Tibial nerve (tissue), 4 donors: ENCODE data around the gene AFAP1L1. TPM values are rescaled to one million over a fixed set of nuclear protein-coding genes. Genes with fewer than 3 reads are reported as not detected.

Experiments
- DNase-seq, 2 donors: peaks; one replicate each; pipeline ENCODE4 v3.0.0-alpha.2; 2019; ENCODE audit warnings: low spot score in 2 of 2
- H3K27ac ChIP-seq, 4 donors: fragments of 200-600 bp; sonication (generic) in 3 of 4; one replicate each; pipeline ENCODE4 v1.5.1; 2017 to 2019; ENCODE audit warnings: mild to moderate bottlenecking in 1 of 4
- H3K27me3 ChIP-seq, 2 donors: fragments of 200-600 bp; sonication (generic) in 1 of 2; one replicate each; pipeline versions ENCODE4 v1.5.1 to v1.6.0; 2017 to 2019
- H3K36me3 ChIP-seq, 3 donors: fragments of 200-600 bp; sonication (generic); one replicate each; pipeline ENCODE4 v1.5.1; 2018 to 2019
- H3K4me1 ChIP-seq, 4 donors: fragments of 200-600 bp; sonication (generic) in 3 of 4; one replicate each; pipeline ENCODE4 v1.5.1; 2017 to 2019
- H3K4me3 ChIP-seq, 4 donors: fragments of 200-600 bp; sonication (generic) in 3 of 4; one replicate each; pipeline ENCODE4 v1.5.1; 2017 to 2019; ENCODE audit warnings: mild to moderate bottlenecking in 1 of 4, moderate library complexity in 1 of 4
- H3K9me3 ChIP-seq, 4 donors: fragments of 200-600 bp; sonication (generic) in 3 of 4; one replicate each; pipeline ENCODE4 v1.5.1; 2017 to 2019
- EP300 ChIP-seq, 2 donors: sonication (generic); formaldehyde crosslinking; IDR thresholded peaks; one replicate each; pipeline ENCODE4 v1.6.1; 2017; ENCODE audit warnings: antibody characterized with exemption in 2 of 2, mild to moderate bottlenecking in 1 of 2
- POLR2A ChIP-seq, 2 donors: fragments of 450-650 bp; IDR thresholded peaks; one replicate each; pipeline ENCODE4 v1.6.1; 2017; ENCODE audit warnings: antibody characterized with exemption in 2 of 2, mild to moderate bottlenecking in 2 of 2, moderate library complexity in 2 of 2
- WGBS, 2 donors: methylation state at CpG; one replicate each; pipeline ENCODE4 v1.1.5; 2018; 5-methylcytosine and 5-hydroxymethylcytosine counted together
- total RNA-seq, 4 donors: library from RNA; depleted of rRNA; stranded (reverse); fragments of >200 nt; gene quantifications; one replicate each; pipeline ENCODE4 v1.1.0, GENCODE V29; 2016
- TF ChIP-seq, protein P1 (sequence below), 5 experiments: fragments of 200-600 bp in 3 of 5; fragments of 450-650 bp in 2 of 5; sonication (generic) in 3 of 5; IDR thresholded peaks; one replicate each; pipeline ENCODE4 v1.5.1; 2016 to 2019; ENCODE audit warnings: antibody characterized with exemption in 5 of 5, mild to moderate bottlenecking in 3 of 5, moderate library complexity in 2 of 5

Gene AFAP1L1
- total RNA-seq, 4 donors from 2014 or later: 40.8 to 93.5 (median 91.6) TPM

DNA sequence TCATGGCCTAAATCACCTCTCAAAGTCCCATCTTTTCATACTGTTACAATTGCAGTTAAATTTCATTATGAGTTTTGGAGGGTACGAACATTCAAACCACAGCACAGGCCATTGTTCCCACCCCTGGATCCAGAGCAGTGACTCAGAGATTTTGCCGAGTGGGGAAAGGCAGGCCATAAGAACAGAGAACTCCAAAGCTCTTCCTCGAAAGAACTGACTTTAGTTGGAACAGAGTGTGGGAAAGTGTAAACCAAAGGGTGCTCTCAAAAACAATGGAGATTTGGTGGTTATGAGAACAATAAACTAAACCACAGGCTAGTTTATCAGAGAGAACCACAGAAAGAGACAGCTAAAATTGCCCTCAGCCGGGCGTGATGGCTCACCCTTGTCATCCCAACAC lies 54.2 kb downstream of the AFAP1L1 start:
- no peak for DNase-seq
- 86 to 88% methylated on average over 5 of the region's 5 CpGs for WGBS, 2 donors
- no peak overlapping the region for H3K27ac ChIP-seq
- peaks cover 0 to 74% (median 0%) of the 10 kb centered on the region in 3 donors for H3K36me3 ChIP-seq
- no peak overlapping the region for H3K4me3 ChIP-seq
- TF ChIP-seq EP300 (IDR thresholded peaks at IDR 0.05): no peak
- no peaks in the 10 kb centered on the region for H3K27me3 ChIP-seq
- no peaks in the 10 kb centered on the region for H3K9me3 ChIP-seq
- H3K4me1 ChIP-seq: peaks cover 0 to 9% (median 5%) of the 10 kb centered on the region in 4 donors

DNA sequence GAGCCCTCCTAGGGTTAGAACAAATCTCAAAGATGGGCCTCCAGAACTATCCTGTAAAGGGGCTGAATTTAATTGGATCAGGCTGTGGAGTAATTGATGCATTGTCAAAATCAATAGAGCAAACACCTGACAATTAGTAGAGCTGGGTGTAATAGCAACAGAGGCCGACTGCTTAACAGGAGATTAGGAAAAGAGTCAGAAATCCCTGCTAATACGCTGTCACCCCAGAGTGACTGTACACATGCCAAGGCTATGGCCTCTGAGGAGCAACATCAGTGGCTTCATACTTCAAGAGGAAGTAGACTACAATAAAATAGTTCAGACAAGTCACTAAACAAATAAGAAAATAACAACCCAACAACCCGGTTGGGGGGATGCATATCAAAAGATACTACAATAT lies 55.0 kb downstream of the AFAP1L1 start:
- Histone ChIP-seq H3K4me3 (no peak overlapping the region), H3K9me3 (no peaks in the 10 kb centered on the region), H3K27me3 (no peaks in the 10 kb centered on the region), H3K36me3 (peaks cover 0 to 73% (median 0%) of the 10 kb centered on the region in 3 donors), H3K4me1 (peaks cover 0 to 4% (median 0%) of the 10 kb centered on the region in 4 donors), H3K27ac (no peak overlapping the region)
- TF ChIP-seq EP300 (IDR thresholded peaks at IDR 0.05): no peak
- TF ChIP-seq POLR2A (IDR thresholded peaks at IDR 0.05): no peak
- TF ChIP-seq, protein P1, sequence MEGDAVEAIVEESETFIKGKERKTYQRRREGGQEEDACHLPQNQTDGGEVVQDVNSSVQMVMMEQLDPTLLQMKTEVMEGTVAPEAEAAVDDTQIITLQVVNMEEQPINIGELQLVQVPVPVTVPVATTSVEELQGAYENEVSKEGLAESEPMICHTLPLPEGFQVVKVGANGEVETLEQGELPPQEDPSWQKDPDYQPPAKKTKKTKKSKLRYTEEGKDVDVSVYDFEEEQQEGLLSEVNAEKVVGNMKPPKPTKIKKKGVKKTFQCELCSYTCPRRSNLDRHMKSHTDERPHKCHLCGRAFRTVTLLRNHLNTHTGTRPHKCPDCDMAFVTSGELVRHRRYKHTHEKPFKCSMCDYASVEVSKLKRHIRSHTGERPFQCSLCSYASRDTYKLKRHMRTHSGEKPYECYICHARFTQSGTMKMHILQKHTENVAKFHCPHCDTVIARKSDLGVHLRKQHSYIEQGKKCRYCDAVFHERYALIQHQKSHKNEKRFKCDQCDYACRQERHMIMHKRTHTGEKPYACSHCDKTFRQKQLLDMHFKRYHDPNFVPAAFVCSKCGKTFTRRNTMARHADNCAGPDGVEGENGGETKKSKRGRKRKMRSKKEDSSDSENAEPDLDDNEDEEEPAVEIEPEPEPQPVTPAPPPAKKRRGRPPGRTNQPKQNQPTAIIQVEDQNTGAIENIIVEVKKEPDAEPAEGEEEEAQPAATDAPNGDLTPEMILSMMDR (IDR thresholded peaks at IDR 0.05): no peak
- DNase-seq: no peak
- WGBS, 2 donors: 80% methylated on average over 3 of the region's 3 CpGs

DNA sequence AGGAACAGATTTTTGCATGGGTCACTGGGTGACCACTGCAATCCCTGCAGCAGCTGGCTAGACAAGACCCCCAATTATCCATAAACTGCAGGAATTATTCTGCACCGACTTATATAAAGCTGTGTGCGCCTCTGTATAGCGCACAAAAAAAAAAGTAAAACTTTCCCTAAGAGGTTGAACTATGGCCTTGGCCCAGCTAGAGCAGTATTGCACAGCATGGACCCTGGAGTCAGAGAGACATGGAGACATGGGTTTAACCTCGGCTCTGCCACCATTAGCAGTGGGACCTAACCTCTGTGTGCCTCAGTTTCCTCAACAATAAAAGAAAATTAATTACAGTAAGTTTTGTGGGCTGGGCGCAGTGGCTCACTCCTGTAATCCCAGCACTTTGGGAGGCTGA lies 56.5 kb downstream of the AFAP1L1 start:
- Histone ChIP-seq H3K36me3 (peaks cover 0 to 79% (median 0%) of the 10 kb centered on the region in 3 donors), H3K9me3 (no peaks in the 10 kb centered on the region), H3K27ac (no peak overlapping the region), H3K4me1 (no peaks in the 10 kb centered on the region), H3K4me3 (no peak overlapping the region), H3K27me3 (no peaks in the 10 kb centered on the region)
- TF ChIP-seq, protein P1 (IDR thresholded peaks at IDR 0.05): no peak
- TF ChIP-seq POLR2A (IDR thresholded peaks at IDR 0.05) (no peak), EP300 (IDR thresholded peaks at IDR 0.05) (no peak)
- no peak for DNase-seq
- WGBS, 2 donors: 89 to 92% methylated on average over 5 of the region's 5 CpGs

DNA sequence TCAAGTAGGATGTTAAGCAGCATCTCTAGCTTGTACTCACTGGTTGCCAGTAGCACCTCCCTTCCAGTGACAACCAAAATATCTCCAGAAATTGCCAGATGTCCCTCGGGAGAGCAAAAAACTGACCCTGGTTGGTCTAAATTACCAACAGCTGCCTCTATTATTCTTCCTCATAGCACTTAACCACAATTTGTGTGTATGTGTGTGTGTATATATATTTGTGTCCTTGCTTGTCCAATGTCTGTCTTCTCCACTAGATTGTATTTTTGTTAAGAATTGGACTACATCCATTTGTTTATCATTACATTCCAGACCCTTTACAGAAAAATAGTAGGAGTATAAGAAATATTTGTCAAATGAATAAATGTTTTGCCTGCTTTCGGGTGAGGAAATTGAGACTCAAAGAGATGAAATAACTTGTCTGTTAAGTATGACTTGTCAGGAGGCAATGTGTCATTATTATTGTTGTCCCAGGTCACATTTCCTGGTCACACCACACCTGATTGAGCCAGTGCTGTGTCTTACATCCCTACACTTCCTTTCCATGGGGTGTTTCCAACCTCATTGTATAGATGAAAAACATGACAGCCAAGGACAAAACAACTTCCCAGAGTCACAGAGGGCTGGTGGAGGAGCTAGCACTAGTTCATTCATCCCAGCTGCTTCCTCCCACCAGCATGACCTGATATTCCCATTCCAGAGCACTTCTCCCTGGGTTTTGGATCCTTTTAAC lies 62.2 kb downstream of the AFAP1L1 start:
- Histone ChIP-seq H3K27me3 (no peaks in the 10 kb centered on the region), H3K36me3 (peaks cover 0 to 96% (median 0%) of the 10 kb centered on the region in 3 donors), H3K9me3 (no peaks in the 10 kb centered on the region), H3K27ac (no peak overlapping the region), H3K4me1 (no peaks in the 10 kb centered on the region), H3K4me3 (no peak overlapping the region)
- WGBS, 2 donors: 79 to 81% methylated on average over 2 of the region's 2 CpGs
- DNase-seq: no peak
- TF ChIP-seq, protein P1 (IDR thresholded peaks at IDR 0.05): no peak
- no peak for TF ChIP-seq POLR2A (IDR thresholded peaks at IDR 0.05)
- TF ChIP-seq EP300 (IDR thresholded peaks at IDR 0.05): no peak

DNA sequence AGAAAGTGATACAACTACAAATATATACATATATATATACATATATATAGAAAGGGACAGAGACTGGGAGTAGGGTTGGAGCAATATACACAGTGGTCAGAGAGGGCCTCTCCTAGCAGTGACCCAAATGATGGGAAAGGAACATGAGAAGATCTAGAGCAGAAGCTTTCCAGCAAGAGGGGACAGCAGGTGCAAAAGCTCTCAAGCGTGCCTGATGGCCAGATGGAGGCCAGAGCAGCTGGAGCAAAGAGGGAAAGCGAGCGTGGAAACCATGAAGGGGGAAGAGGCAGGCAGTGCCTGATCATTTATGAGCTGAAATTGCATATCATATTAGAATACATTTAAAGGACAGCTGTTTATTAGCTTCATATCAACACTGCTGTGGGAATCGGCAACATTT lies 66.1 kb downstream of the AFAP1L1 start:
- DNase-seq: no peak
- Histone ChIP-seq H3K4me1 (no peaks in the 10 kb centered on the region), H3K27ac (no peak overlapping the region), H3K36me3 (peaks cover 0 to 93% (median 0%) of the 10 kb centered on the region in 3 donors), H3K27me3 (no peaks in the 10 kb centered on the region), H3K4me3 (no peak overlapping the region), H3K9me3 (no peaks in the 10 kb centered on the region)
- TF ChIP-seq, protein P1 (IDR thresholded peaks at IDR 0.05): no peak
- TF ChIP-seq POLR2A (IDR thresholded peaks at IDR 0.05): no peak
- TF ChIP-seq EP300 (IDR thresholded peaks at IDR 0.05): no peak
- WGBS, 2 donors: 88 to 89% methylated on average over 4 of the region's 4 CpGs
